Activated CD4-positive, alpha-beta T cell treated with anti-CD3 and anti-CD28 coated beads for 1 hour (primary cell): Measurements from ENCODE around the gene ALDH3B1.

Experiments used
- DNase-seq: peaks from one replicate; pipeline ENCODE4 v3.0.0-alpha.2; 2020

ALDH3B1 gene

GRCh38 chr11:68032997-68033707, 23.0 kb downstream of the ALDH3B1 start:
- no peak for DNase-seq

GRCh38 chr11:68033708-68034045, 23.6 kb downstream of the ALDH3B1 start:
- no peak for DNase-seq

DNA sequence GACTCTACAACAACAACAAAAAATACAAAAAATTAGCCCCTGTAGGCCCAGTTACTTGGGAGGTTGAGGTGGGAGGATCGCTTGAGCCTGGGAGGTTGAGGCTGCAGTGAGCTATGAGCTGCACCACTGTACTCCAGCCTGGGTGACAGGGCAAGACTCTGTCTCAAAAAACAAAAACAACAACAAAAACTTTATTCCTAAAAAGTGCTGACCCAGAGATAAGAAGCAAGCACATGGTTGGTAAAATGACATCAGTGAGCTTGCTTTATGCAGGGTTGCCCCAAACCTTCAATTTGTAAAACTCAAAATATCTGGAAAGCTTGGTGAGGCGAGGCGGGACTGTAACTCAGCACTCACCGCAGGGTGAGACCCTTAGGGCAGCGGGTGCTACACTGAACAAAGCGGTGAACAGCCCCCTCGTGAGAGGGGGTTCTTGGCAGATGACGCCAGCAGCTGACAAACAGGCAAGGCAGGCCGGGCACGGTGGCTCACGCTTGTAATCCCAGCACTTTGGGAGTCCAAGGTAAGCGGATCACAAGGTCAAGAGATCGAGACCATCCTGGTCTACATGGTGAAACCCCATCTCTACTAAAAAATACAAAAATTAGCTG, 25.2 kb downstream of the ALDH3B1 start:
- no peak for DNase-seq

GRCh38 chr11:68036141-68036716, 26.1 kb downstream of the ALDH3B1 start:
- DNase-seq, result no peak

GRCh38 chr11:68036717-68037239, 26.7 kb downstream of the ALDH3B1 start:
- no peak for DNase-seq

DNA sequence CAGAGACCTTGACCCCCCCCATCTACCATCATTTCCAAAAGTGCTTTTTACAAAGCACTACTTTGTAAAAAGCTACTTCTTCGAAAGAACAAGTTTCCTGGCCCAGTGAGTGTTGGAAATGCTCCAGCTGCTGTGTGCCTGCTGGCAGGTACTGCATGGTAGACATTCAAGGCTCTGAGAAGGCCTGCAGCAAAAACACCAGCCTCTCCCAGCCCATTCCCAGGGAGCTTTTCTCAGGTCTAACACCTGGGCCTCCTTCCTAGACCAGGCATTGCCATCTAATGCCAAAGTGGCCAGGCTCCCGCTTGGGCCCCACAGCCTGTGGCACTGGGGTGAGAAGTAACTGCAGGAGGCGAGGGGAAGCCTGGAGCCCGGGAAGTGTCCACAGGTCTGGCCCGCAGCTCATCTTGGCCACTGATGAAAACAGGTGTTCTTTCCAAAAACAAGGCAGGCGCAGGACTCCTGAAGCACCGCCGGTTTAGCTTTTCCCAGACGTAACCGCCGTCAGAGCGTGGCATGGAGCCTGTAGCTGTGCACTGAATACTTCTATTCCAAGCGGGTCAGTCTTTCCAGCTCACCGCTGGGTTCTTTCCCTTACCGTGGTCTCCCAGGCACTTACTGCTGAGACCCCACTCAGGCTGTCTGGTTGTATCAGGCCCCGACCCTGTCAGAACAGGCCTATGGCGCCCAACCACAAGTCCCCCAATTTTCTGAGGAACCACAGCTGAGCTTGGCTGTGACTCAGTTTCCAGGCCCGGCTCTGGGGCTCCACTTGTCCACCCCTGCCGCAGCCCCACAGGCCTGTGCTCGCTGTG, 27.5 kb downstream of the ALDH3B1 start:
- no peak for DNase-seq

- DNase-seq, result no peak
These were observed 28.1 kb downstream of the ALDH3B1 start for GRCh38 chr11:68038226-68038717.

GRCh38 chr11:68038718-68039525, 28.8 kb downstream of the ALDH3B1 start, which contains the start of gene TCIRG1:
TSS of gene TCIRG1 (plus strand) at chr11:68039025. CDS start at chr11:68041272, 2,247 bp downstream.
- peak; percentile 29 for DNase-seq

- no peak for DNase-seq
These were observed 29.5 kb downstream of the ALDH3B1 start for GRCh38 chr11:68039526-68040086.

DNA sequence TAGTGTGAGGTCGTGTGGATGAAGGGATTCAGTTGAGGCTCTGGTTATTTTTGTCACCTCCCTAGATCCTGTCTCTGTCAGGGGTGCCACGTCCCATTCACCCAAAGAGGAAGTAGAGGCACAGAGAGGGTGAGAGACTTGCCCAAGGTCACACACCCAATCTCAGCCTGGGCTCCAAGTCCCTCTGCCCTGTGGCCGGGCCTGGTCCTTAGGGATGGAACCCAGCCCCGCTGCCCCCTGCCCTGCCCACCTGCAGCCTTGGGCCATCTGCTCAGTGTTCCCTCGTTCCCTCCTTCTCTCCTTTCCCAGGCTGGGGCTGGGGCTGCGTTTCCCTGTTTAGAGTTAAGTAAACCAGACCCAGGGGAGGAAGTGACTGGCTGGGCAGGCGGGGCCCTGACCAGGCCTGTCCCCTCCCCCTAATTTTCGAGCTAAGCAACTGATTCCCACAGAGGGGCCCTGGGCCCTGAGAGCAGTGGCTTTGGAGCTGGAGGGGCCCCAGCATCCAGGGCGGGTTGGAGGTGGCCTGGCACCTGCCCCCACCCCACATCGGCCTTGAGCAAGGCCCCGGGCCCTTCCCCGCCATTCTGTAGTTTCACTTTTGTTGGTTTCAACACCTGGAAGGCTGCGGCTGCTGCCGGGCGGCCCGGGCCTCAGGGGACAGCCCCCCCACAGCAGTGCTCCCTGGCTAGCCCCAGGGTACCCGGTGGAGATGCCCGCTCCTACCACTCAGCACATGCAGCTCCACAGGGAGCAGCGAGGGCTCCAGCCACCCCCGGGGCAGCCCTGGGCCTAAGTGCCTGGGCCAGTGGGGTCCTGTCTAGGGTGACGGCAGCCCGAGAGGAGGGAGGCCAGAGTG, 30.2 kb downstream of the ALDH3B1 start:
- peak; percentile 30 for DNase-seq

DNA sequence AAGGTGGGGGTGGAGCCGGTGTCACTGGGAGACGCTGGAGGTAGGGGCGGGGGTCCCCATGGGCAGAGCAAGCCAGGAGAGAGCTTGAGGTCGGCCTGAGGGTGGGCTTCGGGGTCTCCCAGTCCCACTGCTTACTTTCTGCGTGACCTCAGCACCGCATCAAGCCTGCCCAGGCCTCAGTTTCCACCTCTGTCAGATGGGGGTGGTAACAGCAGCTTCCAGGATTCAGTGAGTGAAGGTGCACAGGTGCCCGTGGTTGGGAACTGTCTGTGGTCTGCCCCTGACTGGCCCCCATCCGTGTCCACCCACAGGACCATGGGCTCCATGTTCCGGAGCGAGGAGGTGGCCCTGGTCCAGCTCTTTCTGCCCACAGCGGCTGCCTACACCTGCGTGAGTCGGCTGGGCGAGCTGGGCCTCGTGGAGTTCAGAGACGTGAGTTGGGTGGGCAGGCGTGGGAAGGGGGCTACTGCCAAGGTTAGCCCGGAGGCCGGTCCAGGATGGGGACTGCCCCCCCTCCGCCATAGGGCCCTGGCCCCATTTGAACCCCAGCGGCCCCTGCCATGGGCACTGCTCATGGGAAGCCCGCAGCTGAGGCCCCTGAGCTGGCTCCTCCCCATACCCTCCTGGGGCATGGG, 30.9 kb downstream of the ALDH3B1 start:
- DNase-seq, result no peak

GRCh38 chr11:68041617-68042218, 31.6 kb downstream of the ALDH3B1 start:
- DNase-seq, result no peak

DNA sequence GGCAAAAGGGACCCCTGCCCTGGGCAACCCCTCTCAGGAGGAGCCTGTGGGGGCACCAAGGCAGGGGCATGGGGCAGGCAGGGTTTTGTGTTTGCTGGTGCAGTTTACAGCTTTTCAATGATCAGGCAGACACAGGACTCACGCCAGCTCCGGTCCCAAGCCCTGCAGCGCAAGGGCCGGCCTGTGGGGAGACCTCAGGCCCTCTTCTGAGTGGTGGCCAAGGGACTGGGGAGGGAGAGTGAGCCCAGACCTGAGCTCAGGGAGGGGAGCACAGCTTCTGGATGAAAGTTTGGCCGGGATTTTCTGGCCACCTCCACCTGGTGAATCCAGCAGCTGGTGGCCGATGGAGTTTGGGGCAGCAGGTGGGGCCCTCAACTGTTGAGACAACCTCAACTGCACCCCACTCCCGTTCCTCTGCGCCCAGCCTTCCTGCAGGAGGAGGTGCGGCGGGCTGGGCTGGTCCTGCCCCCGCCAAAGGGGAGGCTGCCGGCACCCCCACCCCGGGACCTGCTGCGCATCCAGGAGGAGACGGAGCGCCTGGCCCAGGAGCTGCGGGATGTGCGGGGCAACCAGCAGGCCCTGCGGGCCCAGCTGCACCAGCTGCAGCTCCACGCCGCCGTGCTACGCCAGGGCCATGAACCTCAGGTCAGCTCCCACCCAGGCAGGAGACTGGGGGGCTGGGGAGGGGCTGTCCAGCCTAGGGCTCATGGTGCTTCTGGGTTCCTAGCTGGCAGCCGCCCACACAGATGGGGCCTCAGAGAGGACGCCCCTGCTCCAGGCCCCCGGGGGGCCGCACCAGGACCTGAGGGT, 32.3 kb downstream of the ALDH3B1 start:
- no peak for DNase-seq

DNA sequence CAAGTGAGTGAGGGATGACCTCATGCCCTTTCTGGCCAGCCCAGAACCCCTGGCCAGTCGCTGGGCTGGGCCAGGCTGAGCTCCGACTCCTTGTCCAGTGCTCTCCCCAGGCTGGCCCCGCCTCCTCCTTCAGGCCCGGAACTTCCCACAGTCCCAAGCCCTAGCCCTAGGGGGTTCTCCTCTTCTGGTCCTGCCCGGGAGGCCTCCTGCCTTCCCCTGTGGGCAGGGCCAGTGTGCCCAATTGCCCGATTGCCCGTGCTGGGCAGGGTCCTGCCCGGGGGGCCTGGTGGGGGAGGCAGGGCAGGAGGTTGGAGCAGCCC, 32.9 kb downstream of the ALDH3B1 start:
- no peak for DNase-seq

- DNase-seq, result no peak
These were observed 33.4 kb downstream of the ALDH3B1 start for GRCh38 chr11:68043349-68044144.

DNA sequence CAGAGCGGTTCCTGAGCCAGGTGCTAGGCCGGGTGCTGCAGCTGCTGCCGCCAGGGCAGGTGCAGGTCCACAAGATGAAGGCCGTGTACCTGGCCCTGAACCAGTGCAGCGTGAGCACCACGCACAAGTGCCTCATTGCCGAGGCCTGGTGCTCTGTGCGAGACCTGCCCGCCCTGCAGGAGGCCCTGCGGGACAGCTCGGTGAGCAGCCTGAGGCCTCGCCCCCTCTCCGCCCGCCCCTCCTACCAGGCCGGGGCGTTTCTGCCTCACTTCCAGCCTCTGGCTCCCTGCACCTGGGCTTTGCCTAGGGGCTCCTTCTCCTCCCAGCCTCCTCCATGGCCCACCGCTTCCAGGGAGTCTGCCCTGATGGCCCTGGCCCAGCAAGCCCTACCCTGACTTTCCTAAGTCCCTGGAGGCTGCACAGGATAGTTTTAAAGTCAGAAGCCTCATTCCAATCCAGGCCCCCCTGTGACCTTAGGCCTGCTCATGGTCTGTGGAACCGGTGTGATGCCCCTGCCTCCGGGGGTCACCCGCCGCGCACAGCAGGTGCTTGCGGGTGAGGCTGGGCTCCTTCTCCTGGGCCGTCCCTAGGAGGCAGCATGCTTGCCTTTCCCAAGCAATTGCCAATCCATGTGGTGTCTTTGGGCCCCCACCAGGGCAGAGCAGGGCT, 34.2 kb downstream of the ALDH3B1 start:
- DNase-seq, result no peak

- no peak for DNase-seq
These were observed 34.8 kb downstream of the ALDH3B1 start for GRCh38 chr11:68044898-68045351.
